DMS 273 treated with DMSO at 0.1 percent for 48 hours (cell line): Measurements from ENCODE around the gene NTNG2.
"Not testable (repeated sequence)": the region's sequence is repeated elsewhere in the genome, so short reads cannot be mapped to it uniquely, and the experiment has no call there.

Experiments used
- DNase-seq: peaks from one replicate; lab custom pipeline; 2025; lab: John Stamatoyannopoulos, UW

The NTNG2 gene

GRCh38 chr9:132250324-132251262, 88.7 kb downstream of the NTNG2 start:
- DNase-seq = no peak

- no peak for DNase-seq
Measured at GRCh38 chr9:132260846-132261245, 99.0 kb downstream of the NTNG2 start.

GRCh38 chr9:132266017-132266416, 104.2 kb downstream of the NTNG2 start:
- no peak for DNase-seq

DNA sequence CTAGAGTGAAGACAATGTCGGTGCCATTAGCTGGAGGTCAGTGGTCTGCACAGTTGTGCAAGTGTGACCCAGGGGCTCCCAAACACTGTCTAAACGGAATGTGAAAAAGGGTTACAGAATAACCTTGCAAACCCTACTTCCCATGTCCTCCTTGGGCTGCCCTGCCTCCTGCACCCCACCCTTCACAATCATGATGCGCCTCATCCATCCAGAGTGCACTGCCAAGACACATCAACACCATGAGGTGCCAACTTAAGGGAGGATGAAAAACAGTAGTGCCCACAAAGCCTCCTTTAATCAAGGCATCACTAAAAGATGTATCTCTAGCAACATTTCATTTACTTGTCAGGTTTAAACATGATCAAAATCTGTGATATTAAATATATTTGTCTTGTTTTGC, 105.8 kb downstream of the NTNG2 start:
- DNase-seq = no peak

DNA sequence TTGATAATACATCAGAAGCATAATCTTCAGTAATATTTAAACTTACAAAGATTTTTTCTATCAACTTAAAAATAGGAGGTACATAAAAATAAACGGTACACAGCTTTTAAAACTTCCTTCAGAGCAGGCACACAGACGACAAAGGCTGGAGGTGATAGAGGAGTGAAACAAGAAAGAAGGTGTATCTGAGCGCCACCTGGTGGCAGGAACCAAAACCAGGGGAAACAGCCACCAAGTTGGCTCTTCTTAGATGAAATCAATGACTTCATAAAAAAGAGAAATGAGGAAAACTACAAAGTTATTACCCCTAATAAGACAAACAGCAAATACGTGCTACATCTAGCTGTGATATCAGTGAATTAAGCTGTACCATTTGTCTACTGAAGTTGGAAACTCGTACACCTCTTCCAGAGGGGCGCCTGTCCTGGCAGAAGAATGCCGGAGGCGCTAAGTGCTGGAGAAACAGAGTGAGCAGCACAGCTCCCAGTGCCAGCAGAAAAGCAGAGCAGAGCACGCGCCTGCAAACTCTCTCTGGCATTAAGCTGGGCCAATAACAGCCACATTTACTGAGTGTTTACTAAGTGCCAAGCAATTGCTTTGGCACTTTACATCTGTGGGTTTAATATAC, 107.0 kb downstream of the NTNG2 start:
- no peak for DNase-seq

GRCh38 chr9:132269704-132270516, 108.1 kb downstream of the NTNG2 start:
- DNase-seq = not testable (repeated sequence)

DNA sequence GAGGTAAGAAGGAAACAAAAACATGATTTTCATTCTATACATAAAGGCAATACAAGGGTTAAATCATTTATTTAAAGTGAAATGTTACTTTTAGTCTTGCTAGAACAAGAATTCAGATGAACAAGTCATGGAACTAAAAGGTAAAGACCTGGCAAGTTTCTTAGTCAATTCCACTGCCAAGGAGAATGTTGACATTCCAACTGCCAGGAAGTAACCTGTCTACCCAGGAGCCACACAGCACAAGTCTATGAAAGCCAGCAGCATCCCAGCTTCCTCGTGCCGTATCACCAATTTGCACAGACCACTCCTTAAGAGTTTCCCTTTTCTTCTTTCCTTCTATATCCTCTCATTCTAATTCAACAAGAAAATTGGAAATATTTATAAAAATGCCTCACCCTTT, 113.0 kb downstream of the NTNG2 start:
- DNase-seq = no peak

DNA sequence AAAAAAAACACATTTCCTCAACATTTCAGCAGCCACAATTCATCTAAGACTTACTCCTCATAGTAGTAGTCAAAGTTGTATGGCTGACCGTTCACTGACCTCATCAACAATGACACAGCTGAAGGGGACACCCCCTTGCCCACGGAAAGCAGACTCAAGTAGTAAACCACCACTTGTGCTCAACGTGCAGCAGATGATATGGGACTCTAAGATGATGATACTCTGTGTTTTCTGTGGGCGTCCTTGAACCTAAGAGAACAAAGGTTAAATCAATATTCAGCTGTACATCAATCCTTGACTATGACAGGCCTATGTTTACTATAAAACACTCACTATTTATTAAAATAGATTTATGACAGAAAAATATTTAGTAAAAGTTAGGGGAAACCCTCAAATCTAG, 121.3 kb downstream of the NTNG2 start:
- no peak for DNase-seq

GRCh38 chr9:132283863-132284262, 122.0 kb downstream of the NTNG2 start:
- DNase-seq = no peak

DNA sequence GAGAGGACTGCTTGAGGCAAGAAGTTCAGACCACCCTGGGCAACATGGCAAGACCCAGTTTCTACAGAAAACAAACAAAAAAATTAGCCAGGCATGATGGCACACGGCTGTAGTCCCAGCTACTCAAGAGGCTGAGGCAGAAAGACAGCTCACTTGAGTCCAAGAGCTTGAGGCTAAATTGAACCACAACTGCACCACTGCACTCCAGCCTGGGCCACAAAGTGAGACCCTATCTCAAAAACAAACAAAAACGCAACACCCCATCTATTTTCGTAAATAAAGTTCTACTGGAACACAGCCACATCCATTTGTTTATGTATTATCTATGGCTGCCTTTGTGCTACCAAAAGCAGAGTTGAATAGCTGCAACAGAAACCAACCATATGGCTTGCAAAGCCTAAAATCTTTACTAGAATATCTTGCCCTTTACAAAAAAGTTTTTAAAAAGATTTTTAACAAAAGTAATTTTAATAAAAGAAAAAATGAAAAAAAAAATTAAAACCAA, 125.5 kb downstream of the NTNG2 start:
- DNase-seq = no peak

DNA sequence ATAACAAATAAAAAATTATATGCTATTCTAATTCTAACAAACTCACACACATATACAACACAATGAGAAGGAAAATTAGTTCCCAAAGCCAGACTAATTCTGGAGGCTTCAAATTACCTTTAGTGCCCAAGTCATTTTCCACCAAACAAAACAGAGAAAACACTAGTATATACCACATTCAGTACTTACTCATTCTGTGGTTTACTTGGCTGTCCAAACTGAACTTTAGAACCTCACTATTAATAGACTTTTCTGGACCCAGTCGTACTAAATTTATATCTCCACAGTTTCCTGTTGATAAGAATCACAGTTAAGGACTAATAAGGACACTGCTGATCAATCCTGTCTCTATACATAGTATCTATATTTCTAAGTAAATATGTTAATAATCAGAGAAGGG, 126.5 kb downstream of the NTNG2 start:
- no peak for DNase-seq

DNA sequence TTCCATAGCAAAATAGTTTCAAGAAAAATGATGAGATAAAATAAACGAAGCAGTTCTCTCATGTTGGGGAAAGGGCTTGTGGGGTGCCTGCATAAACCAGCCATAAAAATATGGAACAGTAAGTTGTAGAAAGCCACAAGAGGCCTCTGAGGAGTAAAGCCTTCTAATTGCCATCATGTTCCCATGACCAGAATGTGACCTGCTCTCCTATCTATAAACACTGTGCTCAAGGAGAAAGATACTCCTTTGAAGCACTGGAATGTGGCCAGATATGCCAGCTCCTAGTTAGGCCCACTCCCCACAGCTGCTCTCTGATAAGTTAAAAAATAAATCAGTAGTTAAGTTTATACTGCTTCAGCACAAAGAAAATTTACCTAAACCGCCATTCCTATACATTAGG, 127.1 kb downstream of the NTNG2 start:
- no peak for DNase-seq

DNA sequence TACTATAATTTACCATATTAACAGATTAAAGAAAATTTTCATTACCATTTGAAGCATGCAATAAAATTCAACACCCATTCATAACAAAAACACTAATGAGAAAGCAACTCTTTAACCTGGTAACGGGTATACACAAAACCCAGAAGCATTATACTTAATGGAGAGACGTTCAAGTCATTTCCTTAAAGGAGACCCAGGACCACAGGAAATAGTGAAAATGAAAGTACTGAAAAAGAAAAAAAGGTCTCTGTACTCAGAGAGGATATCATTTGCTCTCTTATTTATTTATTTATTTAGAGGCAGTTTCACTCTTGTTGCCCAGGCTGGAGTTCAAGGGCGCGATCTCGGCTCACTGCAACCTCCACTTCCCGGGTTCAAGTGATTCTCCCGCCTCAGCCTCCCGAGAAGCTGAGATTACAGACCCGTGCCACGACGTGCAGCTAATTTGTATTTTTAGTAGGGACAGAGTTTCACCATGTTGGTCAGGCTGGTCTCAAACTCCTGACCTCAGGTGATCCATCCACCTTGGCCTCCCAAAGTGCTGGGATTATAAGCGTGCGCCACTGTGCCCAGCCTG, 131.4 kb downstream of the NTNG2 start:
- no peak for DNase-seq
